Loucy (cell line): Measurements from ENCODE around the gene UGGT2.

Source experiments
- H2AFZ ChIP-seq: fragments of 200-600 bp; sonication (generic); 2 replicates; pipeline ENCODE4 v1.6.0; 2016; ENCODE audit warnings: antibody characterized with exemption, mild to moderate bottlenecking, low read length, moderate library complexity
- H3F3A ChIP-seq: fragments of 200-600 bp; 2 replicates; pipeline ENCODE4 v1.6.0; 2016; ENCODE audit warnings: antibody characterized with exemption, low read depth, mild to moderate bottlenecking
- H3K27me3 ChIP-seq: fragments of 200-600 bp; sonication (generic); 2 replicates; pipeline ENCODE4 v1.6.1; 2014; ENCODE audit warnings: low read length, mild to moderate bottlenecking; ENCODE audit not compliant: insufficient read depth, poor library complexity, severe bottlenecking
- H3K36me3 ChIP-seq: fragments of 200-600 bp; sonication (generic); 2 replicates; pipeline ENCODE4 v1.6.1; 2016; ENCODE audit warnings: low read length; ENCODE audit not compliant: insufficient read depth
- H3K4me1 ChIP-seq: fragments of 200-600 bp; sonication (generic); 2 replicates; pipeline ENCODE4 v1.5.1; 2014; ENCODE audit warnings: low read length, mild to moderate bottlenecking; ENCODE audit not compliant: insufficient read depth, poor library complexity, severe bottlenecking
- H3K4me2 ChIP-seq: fragments of 200-600 bp; sonication (generic); 2 replicates; pipeline ENCODE4 v1.6.0; 2014; ENCODE audit warnings: antibody characterized with exemption, low read length, low read depth, mild to moderate bottlenecking; ENCODE audit not compliant: poor library complexity, severe bottlenecking
- H3K4me3 ChIP-seq: fragments of 200-600 bp; sonication (generic); 2 replicates; pipeline ENCODE4 v1.5.1; 2014; ENCODE audit warnings: low read length, mild to moderate bottlenecking, mixed read lengths; ENCODE audit not compliant: poor library complexity, severe bottlenecking
- H3K79me2 ChIP-seq: fragments of 200-600 bp; sonication (generic); 2 replicates; pipeline ENCODE4 v1.6.1; 2014; ENCODE audit warnings: low read length; ENCODE audit not compliant: insufficient read depth
- H3K9ac ChIP-seq: fragments of 200-600 bp; sonication (generic); 2 replicates; pipeline ENCODE4 v1.6.0; 2014; ENCODE audit warnings: mild to moderate bottlenecking, low read depth, low read length, moderate library complexity; ENCODE audit not compliant: poor library complexity, severe bottlenecking
- H3K9me2 ChIP-seq: fragments of 200-600 bp; sonication (generic); replicated peaks from 2 replicates; pipeline ENCODE4 v1.6.1; 2016; ENCODE audit warnings: low read depth, low read length, mixed read lengths
- H3K9me3 ChIP-seq: fragments of 200-600 bp; sonication (generic); 2 replicates; pipeline ENCODE4 v1.6.1; 2014; ENCODE audit warnings: mild to moderate bottlenecking, antibody characterized with exemption, low read length, low read depth; ENCODE audit not compliant: insufficient read depth
- H4K20me1 ChIP-seq: fragments of 200-600 bp; sonication (generic); 2 replicates; pipeline ENCODE4 v1.6.0; 2014; ENCODE audit warnings: antibody characterized with exemption, low read length, mild to moderate bottlenecking; ENCODE audit not compliant: insufficient read depth, poor library complexity, severe bottlenecking
- EZH2phosphoT487 ChIP-seq: fragments of 200-600 bp; IDR thresholded peaks from 2 replicates; pipeline ENCODE4 v1.6.1; 2018; ENCODE audit warnings: antibody characterized with exemption, mild to moderate bottlenecking, moderate library complexity, borderline replicate concordance
- TF ChIP-seq, protein P1 (sequence below): fragments of 200-600 bp; sonication (generic); conservative IDR thresholded peaks from 2 replicates; pipeline ENCODE4 v1.5.1; 2014; ENCODE audit warnings: mild to moderate bottlenecking, antibody characterized with exemption, low read length

UGGT2 gene

DNA sequence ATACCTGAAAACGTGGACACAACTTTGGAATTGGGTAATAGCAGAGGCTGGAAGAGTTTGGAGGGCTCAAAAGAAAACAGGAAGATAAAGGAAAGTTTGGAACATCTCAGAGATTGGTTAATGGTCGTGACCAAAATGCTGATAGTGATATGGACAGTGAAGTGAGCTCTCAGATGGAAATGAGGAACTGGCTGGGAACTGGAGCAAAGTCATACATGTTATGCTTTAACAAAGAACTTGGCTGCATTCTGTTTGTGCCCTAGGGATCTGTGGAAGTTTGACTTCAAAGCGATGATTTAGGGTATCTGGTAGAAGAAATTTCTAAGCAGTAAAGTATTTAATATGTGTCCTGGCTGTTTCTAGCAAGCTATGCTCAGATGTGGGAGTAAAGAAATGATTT, 240.1 kb downstream of the UGGT2 start:
- no peak overlapping the region for H3K4me3 ChIP-seq
- no peaks in the 10 kb centered on the region for H3K36me3 ChIP-seq
- H3K4me1 ChIP-seq: no peaks in the 10 kb centered on the region
- no peak for TF ChIP-seq EZH2phosphoT487
- TF ChIP-seq, protein P1, sequence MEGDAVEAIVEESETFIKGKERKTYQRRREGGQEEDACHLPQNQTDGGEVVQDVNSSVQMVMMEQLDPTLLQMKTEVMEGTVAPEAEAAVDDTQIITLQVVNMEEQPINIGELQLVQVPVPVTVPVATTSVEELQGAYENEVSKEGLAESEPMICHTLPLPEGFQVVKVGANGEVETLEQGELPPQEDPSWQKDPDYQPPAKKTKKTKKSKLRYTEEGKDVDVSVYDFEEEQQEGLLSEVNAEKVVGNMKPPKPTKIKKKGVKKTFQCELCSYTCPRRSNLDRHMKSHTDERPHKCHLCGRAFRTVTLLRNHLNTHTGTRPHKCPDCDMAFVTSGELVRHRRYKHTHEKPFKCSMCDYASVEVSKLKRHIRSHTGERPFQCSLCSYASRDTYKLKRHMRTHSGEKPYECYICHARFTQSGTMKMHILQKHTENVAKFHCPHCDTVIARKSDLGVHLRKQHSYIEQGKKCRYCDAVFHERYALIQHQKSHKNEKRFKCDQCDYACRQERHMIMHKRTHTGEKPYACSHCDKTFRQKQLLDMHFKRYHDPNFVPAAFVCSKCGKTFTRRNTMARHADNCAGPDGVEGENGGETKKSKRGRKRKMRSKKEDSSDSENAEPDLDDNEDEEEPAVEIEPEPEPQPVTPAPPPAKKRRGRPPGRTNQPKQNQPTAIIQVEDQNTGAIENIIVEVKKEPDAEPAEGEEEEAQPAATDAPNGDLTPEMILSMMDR: no peak
- no peaks in the 10 kb centered on the region for H3K9me2 ChIP-seq
- no peak overlapping the region for H3K9ac ChIP-seq
- H3K4me2 ChIP-seq: no peak overlapping the region
- no peaks in the 10 kb centered on the region for H3F3A ChIP-seq
- no peaks in the 10 kb centered on the region for H3K9me3 ChIP-seq
- no peaks in the 10 kb centered on the region for H4K20me1 ChIP-seq
- no peak overlapping the region for H2AFZ ChIP-seq
- H3K27me3 ChIP-seq: no peaks in the 10 kb centered on the region
- H3K79me2 ChIP-seq: no peaks in the 10 kb centered on the region

DNA sequence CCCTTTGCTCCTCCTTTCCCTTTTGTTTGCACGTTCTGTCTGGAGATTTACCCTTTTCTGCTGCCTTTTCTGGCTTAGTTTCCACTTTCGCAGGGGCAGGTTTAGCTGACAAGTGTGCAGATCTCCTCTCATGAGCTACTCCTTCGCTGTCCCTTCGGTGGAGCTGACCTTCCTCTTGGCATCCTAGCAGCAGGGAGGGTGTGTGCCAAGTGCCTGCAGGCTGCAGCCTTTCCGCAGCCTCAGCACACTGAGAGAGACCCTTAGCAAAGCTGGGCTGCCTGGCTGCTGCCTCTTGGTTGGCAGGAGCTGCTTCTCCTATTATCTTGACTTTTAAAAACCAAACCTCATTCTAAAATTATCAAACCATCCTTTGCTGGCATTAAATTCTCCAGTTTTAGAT, 243.8 kb downstream of the UGGT2 start:
- H3K36me3 ChIP-seq: no peaks in the 10 kb centered on the region
- H3K9me2 ChIP-seq: no peaks in the 10 kb centered on the region
- H3K79me2 ChIP-seq: no peaks in the 10 kb centered on the region
- no peaks in the 10 kb centered on the region for H3K4me1 ChIP-seq
- H3K9me3 ChIP-seq: no peaks in the 10 kb centered on the region
- H3K9ac ChIP-seq: no peak overlapping the region
- no peak for TF ChIP-seq EZH2phosphoT487
- TF ChIP-seq, protein P1: no peak
- no peak overlapping the region for H3K4me2 ChIP-seq
- H3K4me3 ChIP-seq: no peak overlapping the region
- H3F3A ChIP-seq: no peaks in the 10 kb centered on the region
- H3K27me3 ChIP-seq: no peaks in the 10 kb centered on the region
- H4K20me1 ChIP-seq: no peaks in the 10 kb centered on the region
- H2AFZ ChIP-seq: no peak overlapping the region

DNA sequence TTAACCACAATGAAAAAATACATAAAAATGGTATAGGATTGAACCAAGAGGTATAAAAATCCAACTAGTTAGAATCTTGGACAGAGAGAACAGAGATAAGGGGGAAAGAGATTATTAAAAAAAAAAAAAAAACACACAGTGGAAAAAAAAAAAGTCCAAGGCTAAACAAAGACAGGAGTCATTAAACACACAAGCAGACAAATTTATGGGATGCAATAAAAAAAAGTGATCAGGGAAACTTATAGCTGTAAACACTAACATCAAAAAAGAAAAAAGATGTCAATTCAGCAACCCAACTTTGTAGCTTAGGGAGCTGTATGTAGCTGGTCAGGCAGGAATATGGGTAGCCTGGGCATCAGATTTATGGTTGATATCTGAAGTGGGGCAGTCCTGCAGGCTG, 247.3 kb downstream of the UGGT2 start:
- no peaks in the 10 kb centered on the region for H4K20me1 ChIP-seq

More for the DNA sequence above, 247.3 kb downstream of the UGGT2 start:
- no peaks in the 10 kb centered on the region for H3K4me1 ChIP-seq
- no peak overlapping the region for H3K4me3 ChIP-seq
- H3K9me3 ChIP-seq: no peaks in the 10 kb centered on the region
- H3K4me2 ChIP-seq: no peak overlapping the region
- H3K27me3 ChIP-seq: no peaks in the 10 kb centered on the region
- H2AFZ ChIP-seq: no peak overlapping the region
- no peak overlapping the region for H3K9ac ChIP-seq
- no peaks in the 10 kb centered on the region for H3K79me2 ChIP-seq
- no peaks in the 10 kb centered on the region for H3K9me2 ChIP-seq
- TF ChIP-seq EZH2phosphoT487: no peak
- TF ChIP-seq, protein P1: no peak
- H3F3A ChIP-seq: no peaks in the 10 kb centered on the region
- no peaks in the 10 kb centered on the region for H3K36me3 ChIP-seq
